Kidney tubule cell (primary cell): ENCODE results near the gene GTSE1.

ENCODE experiments used
- DNase-seq: peaks from one replicate; pipeline ENCODE4 v3.0.0-alpha.2; 2018; ENCODE audit warnings: low spot score

Gene GTSE1

GRCh38 chr22:46275455-46276122 lies 21.1 kb upstream of the GTSE1 start:
- peak; percentile 8 for DNase-seq

- no peak for DNase-seq
Observed at GRCh38 chr22:46276563-46276962, 20.1 kb upstream of the GTSE1 start.

- DNase-seq = no peak
Observed at GRCh38 chr22:46278656-46279645, 17.7 kb upstream of the GTSE1 start.

- no peak for DNase-seq
Observed at GRCh38 chr22:46280063-46280817, 16.4 kb upstream of the GTSE1 start.

- DNase-seq = no peak
Observed at GRCh38 chr22:46280999-46281623, 15.6 kb upstream of the GTSE1 start.

GRCh38 chr22:46281866-46282678 lies 14.6 kb upstream of the GTSE1 start:
- DNase-seq = no peak

- DNase-seq = no peak
Observed at GRCh38 chr22:46286006-46286405, 10.7 kb upstream of the GTSE1 start.

GRCh38 chr22:46286941-46287872 lies 9.5 kb upstream of the GTSE1 start:
- no peak for DNase-seq

GRCh38 chr22:46287873-46288751 lies 8.6 kb upstream of the GTSE1 start:
- DNase-seq = no peak

GRCh38 chr22:46288846-46289243 lies 7.8 kb upstream of the GTSE1 start:
- no peak for DNase-seq

GRCh38 chr22:46289244-46289891 lies 7.3 kb upstream of the GTSE1 start:
- no peak for DNase-seq

- no peak for DNase-seq
Observed at GRCh38 chr22:46290121-46290842, 6.4 kb upstream of the GTSE1 start.

GRCh38 chr22:46290843-46291785 lies 5.6 kb upstream of the GTSE1 start:
- DNase-seq = no peak

GRCh38 chr22:46292173-46292572 lies 4.5 kb upstream of the GTSE1 start:
- no peak for DNase-seq

- DNase-seq = no peak
Observed at GRCh38 chr22:46292732-46293131, 3.9 kb upstream of the GTSE1 start.

GRCh38 chr22:46293577-46294260 lies 3.0 kb upstream of the GTSE1 start:
- DNase-seq = peak; percentile 12
